H9 (cell line): ENCODE data around the gene RANBP9. TPM values are rescaled to one million over a fixed set of nuclear protein-coding genes. Genes with fewer than 3 reads are reported as not detected.

Source experiments
- DNase-seq: peaks from one replicate; pipeline ENCODE4 v3.0.0-alpha.2; 2017
- H2AFZ ChIP-seq: one replicate; pipeline ENCODE4 v1.6.1; 2013; ENCODE audit warnings: mild to moderate bottlenecking, low read length, control low read depth, moderate library complexity
- H2AK5ac ChIP-seq: 2 replicates; pipeline ENCODE4 v1.6.1; 2013; ENCODE audit warnings: low read length, control low read depth, mixed read lengths; ENCODE audit not compliant: insufficient read length
- H2BK120ac ChIP-seq: one replicate; pipeline ENCODE4 v1.6.1; 2013; ENCODE audit warnings: low read depth, mild to moderate bottlenecking, low read length, control low read depth, inconsistent platforms; ENCODE audit not compliant: poor library complexity, severe bottlenecking
- H2BK12ac ChIP-seq: 2 replicates; pipeline ENCODE4 v1.6.1; 2013; ENCODE audit warnings: low read length, control low read depth, mixed read lengths, low read depth; ENCODE audit not compliant: insufficient read length
- H2BK15ac ChIP-seq: 2 replicates; pipeline ENCODE4 v1.6.1; 2013; ENCODE audit warnings: low read depth, low read length, control low read depth
- H2BK20ac ChIP-seq: one replicate; pipeline ENCODE4 v1.6.1; 2013; ENCODE audit warnings: low read depth, mild to moderate bottlenecking, low read length, control low read depth, inconsistent platforms; ENCODE audit not compliant: poor library complexity, severe bottlenecking
- H2BK5ac ChIP-seq: 2 replicates; pipeline ENCODE4 v1.6.1; 2013; ENCODE audit warnings: low read length, control low read depth, mixed read lengths; ENCODE audit not compliant: insufficient read length
- H3K14ac ChIP-seq: 2 replicates; pipeline ENCODE4 v1.6.1; 2013; ENCODE audit warnings: low read length, control low read depth; ENCODE audit not compliant: insufficient read depth
- H3K18ac ChIP-seq: 2 replicates; pipeline ENCODE4 v1.6.1; 2013; ENCODE audit warnings: low read depth, mild to moderate bottlenecking, mixed read lengths, low read length, control low read depth; ENCODE audit not compliant: insufficient read length
- H3K23ac ChIP-seq: 2 replicates; pipeline ENCODE4 v1.6.1; 2013; ENCODE audit warnings: low read length, control low read depth, mixed read lengths, low read depth; ENCODE audit not compliant: insufficient read length
- H3K23me2 ChIP-seq: 2 replicates; pipeline ENCODE4 v1.6.1; 2013; ENCODE audit warnings: low read depth, mild to moderate bottlenecking, mixed read lengths, low read length, control low read depth; ENCODE audit not compliant: insufficient read length, poor library complexity, severe bottlenecking
- H3K27ac ChIP-seq: 2 replicates; pipeline ENCODE4 v1.5.1; 2013; ENCODE audit warnings: low read length, control low read depth, mixed read lengths, low read depth; ENCODE audit not compliant: insufficient read length
- H3K27me3 ChIP-seq: 2 replicates; pipeline ENCODE4 v1.6.1; 2013; ENCODE audit warnings: low read length, control low read depth, inconsistent platforms; ENCODE audit not compliant: insufficient read depth
- H3K4ac ChIP-seq: 2 replicates; pipeline ENCODE4 v1.6.1; 2013; ENCODE audit warnings: low read depth, mild to moderate bottlenecking, control low read depth, inconsistent platforms, low read length, moderate library complexity
- H3K4me1 ChIP-seq: 2 replicates; pipeline ENCODE4 v1.6.1; 2013; ENCODE audit warnings: low read length, control low read depth, inconsistent platforms; ENCODE audit not compliant: insufficient read depth
- H3K4me2 ChIP-seq: 2 replicates; pipeline ENCODE4 v1.6.1; 2013; ENCODE audit warnings: low read length, control low read depth, mixed read lengths; ENCODE audit not compliant: insufficient read length, insufficient read depth
- H3K56ac ChIP-seq: 2 replicates; pipeline ENCODE4 v1.6.1; 2013; ENCODE audit warnings: low read depth, mild to moderate bottlenecking, mixed read lengths, low read length, control low read depth; ENCODE audit not compliant: insufficient read length
- H3K79me1 ChIP-seq: 2 replicates; pipeline ENCODE4 v1.6.1; 2013; ENCODE audit warnings: low read depth, mild to moderate bottlenecking, moderate library complexity, low read length, control low read depth, inconsistent platforms; ENCODE audit not compliant: insufficient read depth, poor library complexity, severe bottlenecking
- H3K79me2 ChIP-seq: 2 replicates; pipeline ENCODE4 v1.6.1; 2013; ENCODE audit warnings: low read length, control low read depth, inconsistent platforms; ENCODE audit not compliant: insufficient read depth
- H3K9ac ChIP-seq: 2 replicates; pipeline ENCODE4 v1.6.1; 2013; ENCODE audit warnings: low read length, control low read depth, mixed read lengths; ENCODE audit not compliant: insufficient read length; ENCODE audit errors: extremely low read depth
- H3K9me3 ChIP-seq: one replicate; pipeline ENCODE4 v1.6.1; 2013; ENCODE audit warnings: low read depth, low read length, inconsistent platforms; ENCODE audit not compliant: control insufficient read depth
- H3T11ph ChIP-seq: one replicate; pipeline ENCODE4 v1.6.1; 2013; ENCODE audit warnings: mild to moderate bottlenecking, low read length, control low read depth, inconsistent platforms
- H4K20me1 ChIP-seq: one replicate; pipeline ENCODE4 v1.6.1; 2013; ENCODE audit not compliant: control insufficient read depth, insufficient read length, insufficient read depth
- H4K5ac ChIP-seq: 2 replicates; pipeline ENCODE4 v1.6.1; 2013; ENCODE audit warnings: low read depth, mild to moderate bottlenecking, mixed read lengths, low read length, control low read depth; ENCODE audit not compliant: insufficient read length
- H4K8ac ChIP-seq: replicated peaks from 2 replicates; pipeline ENCODE4 v1.6.1; 2013; ENCODE audit warnings: low read length, control low read depth, mixed read lengths, low read depth; ENCODE audit not compliant: insufficient read length
- H4K91ac ChIP-seq: 2 replicates; pipeline ENCODE4 v1.6.1; 2013; ENCODE audit warnings: low read depth, mild to moderate bottlenecking, moderate library complexity, mixed read lengths, low read length, control low read depth; ENCODE audit not compliant: insufficient read length
- H3K27ac Mint-ChIP-seq, 3 experiments: 2 replicates in 2 of 3; 3 replicates in 1 of 3; pipeline ENCODE4 v1.8.0; 2020 to 2021; ENCODE audit warnings: mixed read lengths in 3 of 3, mild to moderate bottlenecking in 1 of 3, moderate library complexity in 1 of 3
- H3K27me3 Mint-ChIP-seq: 2 replicates; pipeline ENCODE4 v1.8.0; 2021; ENCODE audit warnings: low read depth, mild to moderate bottlenecking, moderate library complexity, mixed read lengths
- H3K36me3 Mint-ChIP-seq, 3 experiments: 2 replicates in 2 of 3; 3 replicates in 1 of 3; pipeline ENCODE4 v1.8.0; 2020 to 2021; ENCODE audit warnings: low read depth in 3 of 3, mixed read lengths in 3 of 3; ENCODE audit not compliant: insufficient read depth in 1 of 3
- H3K4me1 Mint-ChIP-seq, 2 experiments: 2 replicates each; pipeline ENCODE4 v1.8.0; 2020; ENCODE audit warnings: mixed read lengths in 2 of 2
- H3K4me3 Mint-ChIP-seq, 2 experiments: 2 replicates in 1 of 2; 3 replicates in 1 of 2; pipeline ENCODE4 v1.8.0; 2020 to 2021; ENCODE audit warnings: mild to moderate bottlenecking in 2 of 2, mixed read lengths in 2 of 2, moderate library complexity in 1 of 2
- H3K9me3 Mint-ChIP-seq, 2 experiments: 2 replicates in 1 of 2; 3 replicates in 1 of 2; pipeline ENCODE4 v1.8.0; 2020; ENCODE audit warnings: mild to moderate bottlenecking in 2 of 2, mixed read lengths in 2 of 2, moderate library complexity in 1 of 2
- total RNA-seq: library from RNA; stranded (reverse); gene quantifications from 2 replicates; pipeline ENCODE4 v1.2.1, GENCODE V29; 2021
- TF ChIP-seq, protein P1 (sequence below): fragments of 200-600 bp; sonication (generic); conservative IDR thresholded peaks from 3 replicates; pipeline ENCODE4 v1.8.0; 2021; ENCODE audit warnings: antibody characterized with exemption, mild to moderate bottlenecking

Gene RANBP9
- total RNA-seq, 1 experiment from 2014 or later, result 37.2 TPM

- no peak for DNase-seq
- H3T11ph ChIP-seq, result no peak overlapping the region
- no peak overlapping the region for H3K56ac ChIP-seq
- no peak overlapping the region for H3K4me2 ChIP-seq
- TF ChIP-seq, protein P1, sequence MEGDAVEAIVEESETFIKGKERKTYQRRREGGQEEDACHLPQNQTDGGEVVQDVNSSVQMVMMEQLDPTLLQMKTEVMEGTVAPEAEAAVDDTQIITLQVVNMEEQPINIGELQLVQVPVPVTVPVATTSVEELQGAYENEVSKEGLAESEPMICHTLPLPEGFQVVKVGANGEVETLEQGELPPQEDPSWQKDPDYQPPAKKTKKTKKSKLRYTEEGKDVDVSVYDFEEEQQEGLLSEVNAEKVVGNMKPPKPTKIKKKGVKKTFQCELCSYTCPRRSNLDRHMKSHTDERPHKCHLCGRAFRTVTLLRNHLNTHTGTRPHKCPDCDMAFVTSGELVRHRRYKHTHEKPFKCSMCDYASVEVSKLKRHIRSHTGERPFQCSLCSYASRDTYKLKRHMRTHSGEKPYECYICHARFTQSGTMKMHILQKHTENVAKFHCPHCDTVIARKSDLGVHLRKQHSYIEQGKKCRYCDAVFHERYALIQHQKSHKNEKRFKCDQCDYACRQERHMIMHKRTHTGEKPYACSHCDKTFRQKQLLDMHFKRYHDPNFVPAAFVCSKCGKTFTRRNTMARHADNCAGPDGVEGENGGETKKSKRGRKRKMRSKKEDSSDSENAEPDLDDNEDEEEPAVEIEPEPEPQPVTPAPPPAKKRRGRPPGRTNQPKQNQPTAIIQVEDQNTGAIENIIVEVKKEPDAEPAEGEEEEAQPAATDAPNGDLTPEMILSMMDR, result no peak
- H3K27ac Mint-ChIP-seq, result peak overlapping the region in 1 of 3 experiments; percentile 6; a peak in 1 of 7 replicates
- H2BK12ac ChIP-seq, result no peak overlapping the region
- H3K4me1 Mint-ChIP-seq, result peaks cover 13 to 22% of the 10 kb centered on the region in 2 experiments
- no peak overlapping the region for H3K27ac ChIP-seq
- peaks cover 8 to 18% (median 15%) of the 10 kb centered on the region in 3 experiments for H3K36me3 Mint-ChIP-seq
- no peak overlapping the region for H2AK5ac ChIP-seq
- H3K23ac ChIP-seq, result no peak overlapping the region
- no peak overlapping the region for H3K14ac ChIP-seq
- no peak overlapping the region for H2BK120ac ChIP-seq
- 0 out of 2 replicates have a peak, but pooled peaks cover 3% of the 10 kb centered on the region for H3K79me2 ChIP-seq
- no peak overlapping the region for H4K91ac ChIP-seq
- peaks cover 4% of the 10 kb centered on the region in 2 experiments; a peak in 2 of 5 replicates for H3K9me3 Mint-ChIP-seq
- no peak overlapping the region for H3K18ac ChIP-seq
- no peaks in the 10 kb centered on the region for H3K27me3 Mint-ChIP-seq
- H2BK20ac ChIP-seq, result no peak overlapping the region
- no peaks in the 10 kb centered on the region for H3K4me1 ChIP-seq
- no peak overlapping the region for H4K8ac ChIP-seq
- no peak overlapping the region for H2AFZ ChIP-seq
- H3K23me2 ChIP-seq, result no peaks in the 10 kb centered on the region
- no peak overlapping the region for H2BK15ac ChIP-seq
- no peak overlapping the region for H4K5ac ChIP-seq
- no peak overlapping the region for H3K4me3 Mint-ChIP-seq
- H4K20me1 ChIP-seq, result no peaks in the 10 kb centered on the region
- H3K27me3 ChIP-seq, result no peaks in the 10 kb centered on the region
- H3K9me3 ChIP-seq, result no peaks in the 10 kb centered on the region
- H3K4ac ChIP-seq, result no peak overlapping the region
- no peak overlapping the region for H3K9ac ChIP-seq
- H3K79me1 ChIP-seq, result no peaks in the 10 kb centered on the region
- H2BK5ac ChIP-seq, result no peak overlapping the region
These were observed 28.6 kb downstream of the RANBP9 start for GRCh38 chr6:13683038-13683437.
